ENCODE data around the gene ID3. TPM values are rescaled to one million over a fixed set of nuclear protein-coding genes. Genes with fewer than 3 reads are reported as not detected.

ID3 gene
- total and polyA plus RNA-seq, 12 donors = 28.8 to 213 (median 109) TPM

- TF ChIP-seq, protein P1, sequence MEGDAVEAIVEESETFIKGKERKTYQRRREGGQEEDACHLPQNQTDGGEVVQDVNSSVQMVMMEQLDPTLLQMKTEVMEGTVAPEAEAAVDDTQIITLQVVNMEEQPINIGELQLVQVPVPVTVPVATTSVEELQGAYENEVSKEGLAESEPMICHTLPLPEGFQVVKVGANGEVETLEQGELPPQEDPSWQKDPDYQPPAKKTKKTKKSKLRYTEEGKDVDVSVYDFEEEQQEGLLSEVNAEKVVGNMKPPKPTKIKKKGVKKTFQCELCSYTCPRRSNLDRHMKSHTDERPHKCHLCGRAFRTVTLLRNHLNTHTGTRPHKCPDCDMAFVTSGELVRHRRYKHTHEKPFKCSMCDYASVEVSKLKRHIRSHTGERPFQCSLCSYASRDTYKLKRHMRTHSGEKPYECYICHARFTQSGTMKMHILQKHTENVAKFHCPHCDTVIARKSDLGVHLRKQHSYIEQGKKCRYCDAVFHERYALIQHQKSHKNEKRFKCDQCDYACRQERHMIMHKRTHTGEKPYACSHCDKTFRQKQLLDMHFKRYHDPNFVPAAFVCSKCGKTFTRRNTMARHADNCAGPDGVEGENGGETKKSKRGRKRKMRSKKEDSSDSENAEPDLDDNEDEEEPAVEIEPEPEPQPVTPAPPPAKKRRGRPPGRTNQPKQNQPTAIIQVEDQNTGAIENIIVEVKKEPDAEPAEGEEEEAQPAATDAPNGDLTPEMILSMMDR (IDR thresholded peaks at IDR 0.05) = no peak
- no peak for TF ChIP-seq POLR2A (IDR thresholded peaks at IDR 0.05)
- WGBS, 4 donors = 88 to 97% (median 92%) methylated on average over 4 of the region's 4 CpGs
- no peaks in the 10 kb centered on the region for H3K9me3 ChIP-seq (replicated peaks in 1 of 3)
- H3K36me3 ChIP-seq (replicated peaks in 1 of 2) = no peaks in the 10 kb centered on the region
- H3K4me1 ChIP-seq (replicated peaks in 1 of 2) = peaks cover 0 to 12% of the 10 kb centered on the region in 2 donors
- intact Hi-C loops (cut with DNase I) = no loop called here
- DNase-seq = no peak
- no peak overlapping the region for H3K4me3 ChIP-seq
- no peak overlapping the region for H3K27ac ChIP-seq
- H3K27me3 ChIP-seq = no peaks in the 10 kb centered on the region
Measured at GRCh38 chr1:23570001-23570691, 10.8 kb upstream of the ID3 start.

DNA sequence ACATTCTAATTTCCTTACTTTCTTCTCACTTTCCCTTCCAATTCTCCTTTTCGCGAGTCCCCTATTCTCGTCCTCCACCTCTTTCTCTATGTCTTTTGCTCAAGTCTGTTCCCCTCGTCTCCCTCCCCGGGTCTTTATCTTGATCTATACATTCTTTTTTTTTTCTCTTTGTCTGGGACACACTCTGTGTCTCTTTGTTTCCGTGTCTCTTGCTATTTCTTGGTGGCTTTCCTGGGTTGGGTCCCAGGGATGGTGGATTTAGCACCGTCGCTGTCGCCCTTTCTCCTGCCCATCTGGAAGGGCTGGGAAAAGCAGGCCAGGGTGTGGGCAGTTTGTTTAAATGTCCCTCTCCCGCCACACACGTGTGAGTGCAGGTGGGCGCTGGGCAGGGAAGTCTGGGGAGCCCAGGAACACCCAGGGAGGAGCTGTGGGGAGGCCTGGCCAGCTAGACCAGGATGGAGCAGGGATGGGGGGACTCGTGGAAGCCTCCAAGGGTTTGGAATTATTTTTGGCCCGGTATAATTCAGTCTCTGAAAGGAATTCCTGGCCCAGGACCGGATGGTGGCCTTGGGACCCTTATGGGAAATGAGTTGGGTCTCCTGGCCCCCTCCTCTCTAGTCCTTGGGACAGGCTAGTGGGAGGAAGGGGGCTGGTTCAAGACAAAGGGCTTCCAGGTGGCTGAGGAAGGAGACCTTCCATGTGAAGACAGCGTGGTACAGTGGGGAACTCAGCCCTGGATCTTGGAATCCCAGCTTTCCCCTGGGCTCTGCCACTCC lies 9.5 kb upstream of the ID3 start:
- Histone ChIP-seq H3K9me3 (replicated peaks in 1 of 3) (no peaks in the 10 kb centered on the region), H3K27me3 (no peaks in the 10 kb centered on the region), H3K4me1 (replicated peaks in 1 of 2) (peaks cover 0 to 16% of the 10 kb centered on the region in 2 donors), H3K36me3 (replicated peaks in 1 of 2) (no peaks in the 10 kb centered on the region), H3K4me3 (peak overlapping the region in 1 of 4 donors; percentile 71), H3K27ac (peak overlapping the region in 4 of 5 donors; percentile 40 to 85 (median 60))
- 48 to 56% (median 53%) methylated on average over 15 to 16 of the region's 16 CpGs for WGBS, 4 donors
- TF ChIP-seq, protein P1 (IDR thresholded peaks at IDR 0.05) = no peak
- no peak for DNase-seq
- intact Hi-C loops (cut with DNase I) = no loop called here

DNA sequence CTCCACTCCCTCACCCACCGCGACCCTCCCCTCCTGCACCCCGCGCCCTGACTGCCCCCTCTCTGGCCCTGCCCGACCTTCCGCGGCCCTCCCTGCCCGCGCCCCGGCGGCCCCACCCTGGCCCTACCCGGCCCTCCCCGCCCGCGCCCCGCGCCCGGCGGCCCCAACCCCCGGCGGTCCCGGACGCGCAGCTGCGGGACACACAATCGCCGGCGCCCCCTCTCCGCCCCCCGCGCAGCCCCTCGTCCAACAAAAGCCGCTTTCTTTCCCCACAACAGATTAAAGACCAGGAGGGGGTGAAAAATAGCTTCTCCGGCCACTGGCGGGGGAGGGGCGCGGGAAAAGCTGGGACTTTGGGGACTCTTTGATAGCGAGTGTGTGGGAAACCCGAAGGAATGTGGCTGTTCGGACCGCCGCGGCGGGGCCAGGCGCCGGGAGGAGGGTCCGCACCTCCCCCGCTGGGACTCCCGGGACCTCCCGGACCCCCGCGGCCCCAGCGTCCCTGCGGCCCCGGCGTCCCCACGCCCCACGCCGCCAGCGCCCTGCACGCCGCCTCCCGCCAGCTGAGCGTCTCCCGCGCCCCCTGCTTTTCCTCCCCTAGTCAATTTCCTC lies 8.8 kb upstream of the ID3 start:
- peak overlapping the region in 1 of 4 donors; percentile 71 for H3K4me3 ChIP-seq
- 3 to 6% (median 5%) methylated on average over 36 to 66 of the region's 66 CpGs for WGBS, 4 donors
- TF ChIP-seq POLR2A (IDR thresholded peaks at IDR 0.05) = no peak
- TF ChIP-seq, protein P1 (IDR thresholded peaks at IDR 0.05) = no peak
- H3K9me3 ChIP-seq (replicated peaks in 1 of 3) = no peaks in the 10 kb centered on the region
- no peaks in the 10 kb centered on the region for H3K36me3 ChIP-seq (replicated peaks in 1 of 2)
- peak overlapping the region in 4 of 5 donors; percentile 40 to 85 (median 60) for H3K27ac ChIP-seq
- peaks cover 0 to 20% of the 10 kb centered on the region in 2 donors for H3K4me1 ChIP-seq (replicated peaks in 1 of 2)
- intact Hi-C loops (cut with DNase I) = no loop called here
- no peak for DNase-seq
- no peaks in the 10 kb centered on the region for H3K27me3 ChIP-seq

GRCh38 chr1:23567629-23567995 lies 8.3 kb upstream of the ID3 start:
- no peaks in the 10 kb centered on the region for H3K36me3 ChIP-seq (replicated peaks in 1 of 2)
- no peaks in the 10 kb centered on the region for H3K27me3 ChIP-seq
- intact Hi-C loops (cut with DNase I) = no loop called here
- whole genome bisulfite sequencing, 4 donors = 51 to 67% (median 64%) methylated on average over 8 to 15 of the region's 15 CpGs
- H3K4me1 ChIP-seq (replicated peaks in 1 of 2) = peaks cover 0 to 24% of the 10 kb centered on the region in 2 donors
- peak overlapping the region in 3 of 5 donors; percentile 34 to 85 (median 51) for H3K27ac ChIP-seq
- H3K4me3 ChIP-seq = peak overlapping the region in 1 of 4 donors; percentile 71
- TF ChIP-seq POLR2A (IDR thresholded peaks at IDR 0.05) = no peak
- TF ChIP-seq, protein P1 (IDR thresholded peaks at IDR 0.05) = no peak
- DNase-seq = no peak
- H3K9me3 ChIP-seq (replicated peaks in 1 of 3) = no peaks in the 10 kb centered on the region
